AG08395 (cell line): ENCODE data around the gene MS4A6E.
"Not testable (repeated sequence)": the region's sequence is repeated elsewhere in the genome, so short reads cannot be mapped to it uniquely, and the experiment has no call there.

ENCODE experiments used
- DNase-seq: peaks from one replicate; pipeline ENCODE4 v3.0.0; 2012; ENCODE audit warnings: mixed read lengths, low spot score

Gene MS4A6E

DNA sequence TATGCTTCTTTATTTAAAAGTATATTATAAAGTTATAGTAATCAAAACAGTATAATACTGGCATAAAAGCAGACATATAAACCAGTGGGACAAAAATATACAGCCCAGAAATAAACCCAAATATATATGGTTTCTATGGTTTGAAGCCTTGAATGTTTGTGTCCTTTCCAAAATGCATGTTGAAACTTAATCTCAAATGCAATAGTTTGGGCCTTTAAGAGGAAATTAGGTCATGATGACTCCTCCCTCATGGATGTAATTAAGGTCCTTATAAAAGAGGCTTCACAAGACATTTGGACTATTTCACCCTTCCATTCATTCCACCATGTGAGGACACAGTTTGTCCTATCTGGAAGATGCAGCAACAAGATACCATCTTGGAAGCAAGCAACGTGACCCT lies at the start of gene MS4A6E:
MS4A6E (plus strand) TSS at position 301 of the 400 bp plus-strand sequence. CDS start 7,641 bp downstream, outside the sequence.
- DNase-seq = no peak

DNA sequence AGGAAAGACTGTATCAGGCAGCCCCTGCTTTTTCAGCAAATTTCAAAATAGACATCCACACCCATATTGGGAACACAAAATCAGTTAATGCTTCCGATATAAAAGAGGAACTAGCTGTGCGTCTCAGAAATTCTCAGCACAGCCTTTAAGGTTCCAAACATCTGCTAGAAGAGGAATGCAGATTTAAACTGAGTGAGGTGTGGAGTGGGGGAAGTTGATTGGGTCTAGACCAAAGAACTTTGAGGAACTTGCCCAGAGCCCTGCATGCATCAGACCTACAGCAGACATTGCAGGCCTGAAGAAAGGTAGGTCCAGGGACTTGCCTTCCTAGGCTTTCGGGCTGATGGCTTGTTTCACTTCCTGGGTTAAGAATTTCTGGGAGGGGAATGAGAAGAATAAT lies 46.6 kb upstream of the MS4A6E start, which contains the start of gene MS4A4A:
MS4A4A (plus strand) TSS at position 255 of the 400 bp plus-strand sequence; CDS start at position 265, 10 bp downstream.
- no peak for DNase-seq

- DNase-seq = no peak
Observed at GRCh38 chr11:60281485-60281884, 45.6 kb upstream of the MS4A6E start.

DNA sequence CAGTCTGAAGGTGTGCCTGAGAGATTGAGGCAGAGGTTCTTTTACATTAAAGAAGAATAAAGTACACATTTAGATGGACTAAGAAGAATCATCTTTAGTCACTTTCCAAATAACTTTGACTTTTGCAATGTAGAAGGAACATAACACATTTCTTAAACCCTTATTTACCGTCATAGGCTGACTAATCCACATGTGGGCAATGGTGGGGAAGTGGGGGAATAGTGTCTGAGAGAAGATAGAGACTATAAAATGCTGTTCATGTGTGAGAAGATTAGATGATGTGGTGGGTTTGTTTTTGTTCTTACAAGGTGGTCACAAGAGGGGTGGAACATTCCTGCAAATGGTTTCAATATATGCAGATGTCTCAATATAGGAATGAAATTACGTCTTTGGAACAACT lies 44.8 kb upstream of the MS4A6E start:
- DNase-seq = no peak

- DNase-seq = not testable (repeated sequence)
Observed at GRCh38 chr11:60285411-60286126, 41.5 kb upstream of the MS4A6E start.

GRCh38 chr11:60288531-60288930 lies 38.5 kb upstream of the MS4A6E start:
- DNase-seq = no peak

DNA sequence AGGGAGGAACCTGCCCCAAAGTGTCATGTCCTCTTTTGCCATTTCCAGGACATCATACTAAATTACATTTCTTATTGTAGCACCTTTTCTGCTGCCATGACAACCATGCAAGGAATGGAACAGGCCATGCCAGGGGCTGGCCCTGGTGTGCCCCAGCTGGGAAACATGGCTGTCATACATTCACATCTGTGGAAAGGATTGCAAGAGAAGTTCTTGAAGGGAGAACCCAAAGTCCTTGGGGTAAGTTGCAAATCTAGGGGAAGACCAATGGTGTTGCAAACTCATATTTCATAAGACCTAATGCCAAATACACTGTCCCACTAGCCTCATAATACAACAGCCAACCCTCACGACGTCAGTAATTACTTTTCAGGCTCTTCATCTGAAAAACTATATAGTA lies 34.9 kb upstream of the MS4A6E start:
- DNase-seq = no peak

DNA sequence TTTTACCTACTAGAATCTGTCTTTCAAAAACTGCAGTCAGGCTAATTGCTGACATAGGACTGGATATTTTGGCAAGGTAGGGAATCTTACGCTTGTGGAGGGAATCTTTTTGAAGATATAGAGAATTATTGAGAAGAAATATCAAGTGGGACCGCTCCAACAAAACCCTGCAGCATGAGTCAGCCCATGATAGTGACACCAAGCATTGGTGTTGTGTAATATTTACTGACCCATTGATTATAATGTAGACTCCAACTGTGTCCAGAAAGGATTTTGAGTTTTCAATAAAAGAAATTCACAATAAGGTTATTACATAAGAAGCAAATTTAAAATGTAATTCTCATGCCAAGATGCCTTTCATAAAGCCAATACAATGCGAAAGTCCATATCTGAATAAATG lies 25.9 kb upstream of the MS4A6E start:
- DNase-seq = no peak

DNA sequence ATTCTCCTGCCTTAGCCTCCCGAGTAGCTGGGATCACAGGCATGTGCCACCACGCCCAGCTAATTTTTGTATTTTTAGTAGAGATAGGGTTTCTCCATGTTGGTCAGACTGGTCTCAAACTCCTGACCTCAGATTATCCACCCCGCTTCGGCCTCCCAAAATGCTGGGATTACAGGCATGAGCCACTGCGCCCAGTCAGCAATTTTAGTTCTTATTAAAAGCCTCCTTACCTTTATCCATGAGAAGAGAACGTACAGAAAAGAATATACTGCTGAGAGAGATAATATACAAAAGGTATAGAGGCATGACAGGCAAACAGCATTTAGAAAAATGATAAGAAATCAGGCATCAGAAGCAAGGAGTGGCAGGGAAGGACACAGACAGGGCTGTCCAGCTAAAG lies 25.2 kb upstream of the MS4A6E start:
- not testable (repeated sequence) for DNase-seq

- no peak for DNase-seq
Observed at GRCh38 chr11:60303661-60304060, 23.4 kb upstream of the MS4A6E start.

- DNase-seq = no peak
Observed at GRCh38 chr11:60305906-60306619, 21.0 kb upstream of the MS4A6E start.

GRCh38 chr11:60307507-60308195 lies 19.4 kb upstream of the MS4A6E start:
- no peak for DNase-seq

DNA sequence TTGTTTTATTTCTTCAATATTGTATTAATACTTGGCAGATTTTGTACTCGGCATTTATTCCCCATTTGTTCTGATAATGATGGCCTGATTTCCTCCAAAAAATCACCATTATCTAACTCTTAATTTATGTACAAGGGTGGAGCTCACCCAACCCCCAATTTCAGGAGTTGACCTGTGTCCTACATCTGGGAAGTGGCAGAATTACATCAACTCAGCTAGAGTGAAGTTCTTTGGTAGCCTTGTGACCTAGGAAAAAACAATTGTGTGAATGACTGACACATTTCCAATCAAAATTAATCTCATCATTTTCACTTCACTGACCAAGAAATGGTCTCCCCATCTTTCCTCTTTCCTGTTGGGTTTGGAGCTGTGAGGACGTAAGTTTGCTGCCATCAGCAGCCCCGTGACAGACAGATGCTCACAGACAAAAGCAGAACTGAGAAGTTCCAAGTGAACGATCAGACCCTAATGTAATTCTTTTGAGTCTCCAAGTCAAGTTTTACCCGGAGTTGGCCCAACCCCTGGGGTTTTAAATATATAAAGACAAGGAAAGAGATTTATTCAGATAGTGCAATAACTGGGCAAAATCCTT lies 16.6 kb upstream of the MS4A6E start:
- no peak for DNase-seq

- DNase-seq = no peak
Observed at GRCh38 chr11:60314635-60315321, 12.3 kb upstream of the MS4A6E start.

DNA sequence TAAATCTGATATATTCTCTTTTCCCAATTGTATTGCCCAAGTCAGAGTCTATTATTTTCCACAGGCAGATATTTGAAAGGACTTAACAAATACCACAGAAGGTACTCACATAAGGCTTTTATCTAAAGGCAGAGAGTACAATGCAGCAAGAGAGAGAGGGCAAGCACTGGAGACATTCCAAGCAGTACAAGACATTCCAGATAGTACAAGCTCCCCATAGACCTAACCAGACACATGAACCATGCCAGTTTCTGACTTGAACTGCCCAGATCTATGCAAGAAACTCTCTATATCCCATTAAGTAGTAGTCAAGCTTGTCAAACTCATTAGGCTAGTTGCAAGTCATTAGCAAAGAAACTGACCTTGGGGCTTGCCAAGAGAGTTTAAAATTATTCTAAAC lies 11.2 kb upstream of the MS4A6E start:
- no peak for DNase-seq

GRCh38 chr11:60316317-60316716 lies 10.7 kb upstream of the MS4A6E start:
- DNase-seq = no peak

DNA sequence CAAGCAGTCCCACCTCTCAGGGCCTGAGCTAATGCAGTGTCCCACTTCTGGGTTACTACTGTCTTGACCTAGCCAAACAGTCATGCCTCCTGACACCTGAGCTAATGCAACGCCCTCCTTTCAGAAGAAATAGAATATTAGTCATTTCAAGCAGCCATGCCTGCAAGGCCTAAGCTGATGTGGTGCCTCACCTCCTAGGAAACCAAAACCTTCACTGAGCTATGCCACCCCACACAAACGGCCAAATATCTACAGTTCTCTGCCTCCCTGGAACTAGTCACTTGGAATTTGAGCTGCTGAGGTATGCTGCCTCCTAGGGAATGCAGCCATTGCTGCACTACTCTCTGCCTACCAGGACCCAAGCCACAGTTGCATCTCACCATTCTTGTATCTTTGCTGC lies 8.3 kb upstream of the MS4A6E start:
- no peak for DNase-seq

GRCh38 chr11:60321051-60321450 lies 6.0 kb upstream of the MS4A6E start:
- DNase-seq = no peak

DNA sequence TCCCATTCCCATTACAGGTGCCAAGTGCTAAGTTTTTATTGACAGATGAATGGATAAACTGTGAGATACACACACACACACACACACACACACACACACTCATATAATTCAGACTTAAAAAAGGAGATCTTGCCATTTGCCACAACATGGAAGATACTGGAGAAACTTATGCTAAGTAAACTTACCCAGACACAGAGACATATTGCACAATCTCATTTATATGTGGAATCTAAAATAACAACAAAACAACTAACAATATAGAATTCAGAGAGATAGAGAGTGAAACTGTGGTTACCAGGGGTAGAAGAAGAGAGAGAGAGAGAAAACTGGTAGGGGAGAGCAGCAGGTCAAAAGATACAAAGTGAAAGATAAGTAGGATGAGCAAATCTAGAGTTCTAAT lies 1.4 kb downstream of the MS4A6E start:
- DNase-seq = no peak

DNA sequence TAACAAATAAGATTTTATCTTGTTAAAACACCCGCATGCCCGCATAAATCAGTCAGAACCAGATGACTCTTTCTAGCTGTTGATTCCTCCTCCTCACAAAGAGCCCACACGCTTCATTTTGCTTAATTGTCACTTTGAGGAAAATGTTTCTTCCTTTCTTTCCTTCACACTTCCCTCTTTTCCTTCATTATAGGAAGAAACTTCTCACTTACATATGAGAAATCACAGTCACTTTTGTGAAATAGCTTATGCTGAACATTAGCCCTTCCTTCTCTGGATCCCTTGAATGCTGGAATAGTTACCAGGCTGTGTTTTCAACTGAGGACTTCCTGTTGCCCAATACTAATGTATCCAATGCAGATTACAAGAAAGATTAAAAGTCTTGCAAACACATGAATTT lies 5.8 kb downstream of the MS4A6E start:
- DNase-seq = no peak

GRCh38 chr11:60334005-60334620 lies 7.1 kb downstream of the MS4A6E start:
- peak; percentile 11 for DNase-seq
